GM21360 (cell line): Measurements from ENCODE around the gene ADAMTS13.
"Not testable (repeated sequence)": the region's sequence is repeated elsewhere in the genome, so short reads cannot be mapped to it uniquely, and the experiment has no call there.

Source experiments
- ATAC-seq: cut with Tn5 transposase; IDR thresholded peaks from one replicate; pipeline ENCODE4 v1.9.1; 2021; ENCODE audit warnings: mild to moderate bottlenecking, moderate library complexity; ENCODE audit not compliant: unreplicated experiment

ADAMTS13 gene

DNA sequence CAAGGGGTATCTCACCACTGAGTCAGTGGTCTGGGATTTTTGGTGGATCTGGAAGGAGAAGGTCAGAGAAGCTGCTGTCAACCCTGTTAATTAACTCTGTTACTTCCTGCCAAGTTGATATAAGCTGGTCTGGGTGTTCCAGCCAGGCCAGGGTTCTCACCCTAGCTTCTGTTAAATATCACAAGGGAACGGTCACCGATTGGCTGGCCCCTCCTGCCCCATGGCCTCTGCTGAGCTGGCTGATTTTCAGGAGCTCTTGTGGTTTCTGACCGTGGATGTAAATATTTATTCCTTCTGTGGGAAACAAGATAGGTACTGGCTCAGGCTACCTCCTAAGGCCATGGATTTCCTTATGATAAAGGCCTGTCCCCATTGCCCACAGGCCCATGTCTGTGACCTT is 1.0 kb downstream of the ADAMTS13 start:
- ATAC-seq, result no peak

DNA sequence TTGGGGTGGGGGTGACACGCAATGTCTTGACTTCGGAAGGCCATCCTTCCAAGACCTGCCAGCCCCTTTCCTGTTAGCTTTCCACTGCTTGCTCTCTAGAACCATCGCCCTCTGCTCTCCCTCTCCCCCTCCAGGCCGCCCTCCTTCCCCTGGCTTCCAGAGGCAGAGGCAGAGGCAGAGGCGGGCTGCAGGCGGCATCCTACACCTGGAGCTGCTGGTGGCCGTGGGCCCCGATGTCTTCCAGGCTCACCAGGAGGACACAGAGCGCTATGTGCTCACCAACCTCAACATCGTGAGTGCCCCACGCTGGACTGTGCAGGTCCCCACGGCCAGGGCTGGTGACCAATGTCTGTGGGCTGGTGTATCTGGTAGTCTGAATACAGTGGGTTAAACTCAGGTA is 2.0 kb downstream of the ADAMTS13 start:
- ATAC-seq, result no peak

DNA sequence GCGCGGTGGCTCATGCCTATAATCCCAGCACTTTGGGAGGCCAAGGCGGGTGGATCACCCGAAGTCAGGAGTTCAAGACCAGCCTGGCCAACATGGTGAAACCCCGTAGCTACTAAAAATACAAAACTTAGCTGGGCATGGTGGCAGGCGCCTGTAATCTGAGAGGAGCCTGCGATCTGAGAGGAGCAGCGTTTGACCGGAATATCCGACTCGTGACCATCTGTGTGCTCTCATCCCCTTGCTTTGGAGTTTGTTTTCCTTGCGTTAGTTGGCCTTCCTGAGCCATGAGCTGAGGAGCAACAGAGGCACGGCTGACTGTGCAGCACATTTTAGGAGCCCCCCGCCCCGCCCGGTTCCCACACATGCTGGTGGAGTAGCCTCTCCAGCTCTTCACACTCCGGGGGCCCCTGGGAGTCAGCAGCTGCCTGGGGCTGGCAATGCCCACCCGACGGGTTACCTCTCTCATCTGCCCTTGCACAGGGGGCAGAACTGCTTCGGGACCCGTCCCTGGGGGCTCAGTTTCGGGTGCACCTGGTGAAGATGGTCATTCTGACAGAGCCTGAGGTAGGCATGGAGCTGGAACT is 3.0 kb downstream of the ADAMTS13 start:
- no peak for ATAC-seq

DNA sequence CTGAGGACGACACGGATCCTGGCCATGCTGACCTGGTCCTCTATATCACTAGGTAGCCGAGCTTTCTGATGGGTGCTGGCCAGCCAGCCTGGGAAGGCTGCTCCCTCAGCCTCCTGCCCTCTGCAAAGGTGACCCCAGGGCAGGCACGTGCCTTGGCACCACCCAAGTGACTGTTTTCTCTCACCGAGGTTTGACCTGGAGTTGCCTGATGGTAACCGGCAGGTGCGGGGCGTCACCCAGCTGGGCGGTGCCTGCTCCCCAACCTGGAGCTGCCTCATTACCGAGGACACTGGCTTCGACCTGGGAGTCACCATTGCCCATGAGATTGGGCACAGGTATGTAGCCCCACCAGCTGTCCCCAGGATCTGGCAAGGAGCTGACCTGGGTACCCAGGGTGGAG is 3.8 kb downstream of the ADAMTS13 start:
- no peak for ATAC-seq

DNA sequence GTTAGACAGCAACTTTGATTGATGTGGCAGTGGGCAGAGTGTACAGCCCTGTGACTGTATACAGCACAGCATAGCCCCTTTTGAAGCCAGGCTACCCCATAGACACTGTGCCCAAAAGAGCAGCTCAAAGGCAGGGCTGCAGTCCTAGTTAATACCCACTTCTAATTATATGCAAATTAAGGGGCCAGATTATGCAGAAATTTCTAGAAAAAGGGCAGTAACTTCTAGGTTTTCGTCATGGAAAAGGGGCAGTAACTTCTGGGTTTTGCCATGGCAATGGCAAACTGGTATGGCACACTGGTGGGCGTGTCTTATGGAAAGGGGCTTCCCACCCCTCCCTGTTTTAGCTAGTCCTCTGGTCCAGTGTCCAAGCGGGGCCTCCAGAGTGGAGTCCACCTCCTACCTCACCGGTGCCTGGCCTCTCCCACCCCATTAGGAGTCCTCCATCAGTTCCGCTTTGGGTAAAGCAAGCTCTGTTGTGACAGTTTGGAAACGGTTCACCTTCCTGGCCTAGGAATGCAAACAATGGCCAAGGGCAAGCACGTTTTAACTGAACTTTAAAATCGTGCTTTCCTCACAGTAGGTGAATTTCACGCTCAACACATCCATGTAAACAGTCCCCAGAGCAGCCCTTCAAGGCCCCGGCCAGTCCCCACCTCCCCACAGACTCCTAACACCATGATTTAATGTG is 5.6 kb downstream of the ADAMTS13 start:
- no peak for ATAC-seq

DNA sequence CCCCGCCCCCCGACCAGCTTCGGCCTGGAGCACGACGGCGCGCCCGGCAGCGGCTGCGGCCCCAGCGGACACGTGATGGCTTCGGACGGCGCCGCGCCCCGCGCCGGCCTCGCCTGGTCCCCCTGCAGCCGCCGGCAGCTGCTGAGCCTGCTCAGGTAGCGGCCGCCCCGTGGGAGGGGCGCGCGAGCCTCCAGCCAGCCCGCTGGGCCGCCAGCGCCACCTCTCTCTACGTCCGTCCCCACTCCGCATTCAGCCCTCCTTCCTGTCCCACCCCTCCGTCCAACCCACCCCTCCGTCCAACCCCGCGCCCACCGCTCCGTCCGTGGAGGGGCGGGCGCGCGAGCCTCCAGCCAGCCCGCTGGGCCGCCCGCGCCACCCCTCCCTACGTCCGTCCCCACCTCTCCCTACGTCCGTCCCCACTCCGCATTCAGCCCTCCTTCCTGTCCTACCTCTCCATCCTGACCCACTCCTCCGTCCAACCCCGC is 6.5 kb downstream of the ADAMTS13 start:
- ATAC-seq, result no peak

DNA sequence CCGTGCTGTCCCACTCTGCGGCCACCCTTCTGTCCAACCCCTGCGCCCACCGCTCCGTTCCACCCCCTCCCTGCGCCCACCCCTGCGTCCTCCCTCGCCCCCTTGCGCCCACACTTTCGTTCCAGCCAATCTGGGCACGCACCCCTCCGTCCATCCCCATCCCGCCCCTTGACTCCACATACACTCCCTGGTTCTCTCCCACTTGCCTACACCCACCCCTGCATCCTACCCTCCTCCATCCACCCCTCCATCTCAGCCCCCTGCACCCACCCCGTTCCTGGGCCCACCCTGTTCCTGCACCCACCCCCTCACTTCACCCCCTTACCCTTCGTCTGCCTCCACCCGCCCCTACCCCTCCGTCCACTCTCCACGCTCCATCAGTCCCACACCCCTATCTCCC is 7.0 kb downstream of the ADAMTS13 start:
- ATAC-seq, result no peak

DNA sequence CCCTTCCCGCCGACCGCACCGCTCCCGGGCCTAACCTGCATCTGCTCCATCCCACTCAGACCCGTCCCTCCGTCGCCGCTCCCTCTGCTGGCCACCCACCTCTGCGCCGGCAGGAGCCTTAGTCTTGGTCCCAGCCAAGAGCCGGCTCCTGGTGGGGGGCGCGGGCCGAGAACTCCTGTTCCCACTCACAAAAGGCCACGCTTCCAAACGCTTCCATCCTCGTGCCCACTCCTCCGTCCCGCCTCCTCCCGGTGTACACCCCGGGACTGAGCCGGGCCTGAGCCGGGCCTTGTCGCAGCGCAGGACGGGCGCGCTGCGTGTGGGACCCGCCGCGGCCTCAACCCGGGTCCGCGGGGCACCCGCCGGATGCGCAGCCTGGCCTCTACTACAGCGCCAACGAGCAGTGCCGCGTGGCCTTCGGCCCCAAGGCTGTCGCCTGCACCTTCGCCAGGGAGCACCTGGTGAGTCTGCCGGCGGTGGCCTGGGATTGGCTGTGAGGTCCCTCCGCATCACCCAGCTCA is 7.5 kb downstream of the ADAMTS13 start:
- ATAC-seq, result no peak

DNA sequence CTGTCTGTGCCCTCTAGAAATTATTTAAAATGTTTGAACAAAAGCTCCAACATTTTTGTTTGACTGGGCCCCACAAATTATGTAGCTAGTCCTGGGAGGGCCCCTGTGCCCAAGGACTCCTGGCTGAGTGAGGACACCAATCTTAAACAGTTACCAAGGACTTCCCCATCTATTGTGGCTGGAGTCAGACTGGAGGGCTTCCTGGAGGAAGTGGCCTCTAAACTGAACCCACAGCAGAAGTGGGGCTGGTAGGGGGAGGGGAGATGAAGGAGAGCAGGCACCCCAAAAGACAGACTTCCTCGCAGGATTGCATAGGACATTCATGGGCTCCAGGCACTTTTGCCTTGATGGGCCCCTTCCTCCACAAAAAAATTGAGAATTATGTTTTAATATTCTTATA is 8.1 kb downstream of the ADAMTS13 start:
- no peak for ATAC-seq

DNA sequence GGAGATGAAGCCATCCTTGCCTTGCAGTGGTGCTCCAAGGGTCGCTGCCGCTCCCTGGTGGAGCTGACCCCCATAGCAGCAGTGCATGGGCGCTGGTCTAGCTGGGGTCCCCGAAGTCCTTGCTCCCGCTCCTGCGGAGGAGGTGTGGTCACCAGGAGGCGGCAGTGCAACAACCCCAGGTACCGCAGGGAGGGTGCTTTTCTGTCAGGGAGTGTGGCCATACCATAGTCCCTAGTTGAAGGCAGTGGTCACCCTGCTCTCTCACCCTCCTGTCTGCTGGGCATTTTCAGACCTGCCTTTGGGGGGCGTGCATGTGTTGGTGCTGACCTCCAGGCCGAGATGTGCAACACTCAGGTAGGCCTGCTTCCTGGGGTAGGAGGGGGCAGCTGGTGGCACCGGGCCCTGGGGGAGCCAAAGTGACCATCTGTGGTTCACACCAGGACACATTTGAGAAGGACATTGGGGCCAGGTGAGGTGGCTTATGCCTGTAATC is 11.2 kb downstream of the ADAMTS13 start:
- no peak for ATAC-seq

DNA sequence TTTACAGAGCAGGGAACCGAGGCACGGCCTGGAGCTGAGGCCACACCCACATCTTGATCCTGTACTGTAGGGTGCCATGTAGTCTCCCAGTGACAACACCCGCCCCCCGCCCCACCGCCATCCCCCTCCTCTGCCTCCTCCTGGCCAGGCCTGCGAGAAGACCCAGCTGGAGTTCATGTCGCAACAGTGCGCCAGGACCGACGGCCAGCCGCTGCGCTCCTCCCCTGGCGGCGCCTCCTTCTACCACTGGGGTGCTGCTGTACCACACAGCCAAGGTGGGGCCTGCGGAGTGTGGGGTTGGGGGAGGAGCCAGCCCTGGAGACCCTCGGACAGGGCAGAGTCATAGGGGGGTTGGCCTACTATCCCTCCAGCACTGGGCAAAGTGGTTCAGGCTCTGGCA is 14.5 kb downstream of the ADAMTS13 start:
- ATAC-seq, result no peak

DNA sequence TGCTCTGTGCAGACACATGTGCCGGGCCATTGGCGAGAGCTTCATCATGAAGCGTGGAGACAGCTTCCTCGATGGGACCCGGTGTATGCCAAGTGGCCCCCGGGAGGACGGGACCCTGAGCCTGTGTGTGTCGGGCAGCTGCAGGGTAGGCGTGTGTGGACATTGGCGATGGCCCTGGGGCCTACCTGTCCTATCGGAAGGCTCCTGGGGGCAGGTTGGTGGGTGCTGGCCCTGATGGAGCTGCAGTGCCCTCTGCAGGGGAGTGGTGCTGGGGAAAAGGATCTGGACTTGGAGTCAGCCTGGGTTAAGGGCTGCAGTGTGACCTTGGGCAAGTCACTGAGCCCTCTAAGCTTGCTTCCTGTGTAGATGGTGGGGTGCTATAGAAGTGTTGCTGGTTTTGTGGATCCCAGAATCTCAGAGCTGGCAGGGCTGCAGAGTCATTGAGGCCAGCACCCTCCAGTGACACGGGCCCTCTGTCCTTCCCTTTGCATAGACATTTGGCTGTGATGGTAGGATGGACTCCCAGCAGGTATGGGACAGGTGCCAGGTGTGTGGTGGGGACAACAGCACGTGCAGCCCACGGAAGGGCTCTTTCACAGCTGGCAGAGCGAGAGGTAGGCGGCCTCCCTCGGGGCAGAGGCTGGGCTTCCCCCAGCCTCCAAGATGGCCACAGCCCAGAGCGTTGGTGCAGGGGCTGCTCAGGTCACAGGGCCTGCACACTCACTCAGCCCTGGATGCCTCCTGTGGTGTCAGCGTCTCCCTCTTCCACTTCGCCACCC is 15.8 kb downstream of the ADAMTS13 start:
- ATAC-seq, result no peak

DNA sequence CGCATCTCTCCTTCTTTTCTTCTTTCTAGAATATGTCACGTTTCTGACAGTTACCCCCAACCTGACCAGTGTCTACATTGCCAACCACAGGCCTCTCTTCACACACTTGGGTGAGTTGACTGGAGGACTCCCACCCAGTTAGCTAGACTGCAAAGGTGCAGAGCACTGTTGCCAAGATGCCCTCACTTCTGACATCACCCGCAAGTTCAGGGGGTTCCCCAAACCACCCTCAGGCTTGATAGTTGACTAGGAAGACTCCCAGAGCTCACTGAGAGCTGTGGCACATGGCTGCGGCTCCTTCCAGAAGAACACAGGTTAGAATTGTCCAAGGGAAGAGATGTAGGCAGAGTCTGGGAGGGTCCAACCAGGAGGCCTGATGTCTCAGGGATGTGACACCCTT is 17.2 kb downstream of the ADAMTS13 start:
- no peak for ATAC-seq

DNA sequence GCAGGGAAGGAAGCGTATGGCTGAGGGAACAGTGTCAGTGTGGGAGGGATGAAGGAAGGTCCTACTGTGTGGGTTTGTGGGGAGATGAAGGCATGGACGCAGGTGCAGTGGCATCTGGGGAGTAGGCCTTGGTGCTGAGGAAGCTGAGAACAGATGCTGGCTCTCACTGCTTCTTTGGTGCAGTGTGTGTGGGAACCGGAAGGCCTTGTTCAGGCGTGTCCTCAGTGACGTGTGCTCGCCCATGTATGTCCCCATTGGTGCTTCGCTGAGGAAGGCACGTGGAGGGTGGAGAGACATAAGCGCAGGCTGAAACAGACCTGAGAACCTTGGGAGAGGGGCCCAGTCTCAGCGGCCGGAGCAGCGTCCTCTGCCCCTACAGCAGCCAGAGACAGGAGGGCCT is 18.7 kb downstream of the ADAMTS13 start:
- no peak for ATAC-seq

DNA sequence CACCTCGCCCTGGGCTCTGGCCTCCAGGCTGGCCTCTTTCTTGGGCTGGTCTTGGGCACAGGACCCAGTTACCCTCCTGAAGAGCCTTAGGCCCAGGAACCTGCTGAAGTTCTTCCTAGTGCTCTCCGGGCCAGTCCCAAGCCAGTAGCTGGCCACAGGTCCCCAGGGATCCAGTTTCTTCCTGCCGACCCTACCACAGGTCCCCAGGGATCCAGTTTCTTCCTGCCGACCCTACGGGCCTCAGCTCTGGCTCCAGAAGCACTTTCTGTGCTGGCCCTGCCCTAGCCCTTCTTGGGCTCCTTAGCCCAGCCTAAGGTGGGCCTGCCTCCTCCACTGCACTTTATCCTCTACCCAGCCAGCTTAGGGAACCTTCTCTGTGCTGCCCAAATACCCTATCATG is 19.4 kb downstream of the ADAMTS13 start:
- no peak for ATAC-seq

DNA sequence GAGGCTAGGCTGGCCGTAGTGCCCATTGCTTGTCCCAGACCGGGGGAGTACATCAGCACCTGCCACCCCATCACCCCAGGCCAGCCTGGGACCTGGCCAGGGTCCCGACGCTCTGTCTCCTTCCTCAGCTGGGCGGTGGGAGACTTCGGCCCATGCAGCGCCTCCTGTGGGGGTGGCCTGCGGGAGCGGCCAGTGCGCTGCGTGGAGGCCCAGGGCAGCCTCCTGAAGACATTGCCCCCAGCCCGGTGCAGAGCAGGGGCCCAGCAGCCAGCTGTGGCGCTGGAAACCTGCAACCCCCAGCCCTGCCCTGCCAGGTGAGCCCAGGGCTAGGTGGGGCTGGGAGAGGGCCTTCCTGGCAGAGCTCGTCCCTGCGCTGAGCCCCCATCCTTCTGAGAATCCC is 21.1 kb downstream of the ADAMTS13 start:
- no peak for ATAC-seq

DNA sequence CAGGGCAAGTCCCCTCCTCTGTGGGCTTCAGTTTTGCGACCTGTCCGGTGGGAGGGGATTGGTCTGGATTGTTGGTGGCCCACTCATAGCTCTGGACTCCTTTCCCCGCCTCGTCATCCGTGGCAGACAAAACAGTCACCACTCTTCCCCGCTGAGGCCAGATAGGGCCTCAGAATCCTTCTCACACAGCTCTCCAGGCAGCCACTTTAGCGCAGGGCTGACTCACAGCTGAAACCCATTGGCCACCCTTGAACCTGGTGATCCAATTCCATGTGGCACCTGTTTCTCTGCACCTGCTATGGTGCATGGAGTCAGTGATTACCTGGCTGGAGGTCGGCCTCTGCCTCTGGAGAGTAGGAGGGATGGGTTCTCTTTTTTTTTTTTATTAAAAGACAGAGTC is 21.8 kb downstream of the ADAMTS13 start:
- no peak for ATAC-seq

DNA sequence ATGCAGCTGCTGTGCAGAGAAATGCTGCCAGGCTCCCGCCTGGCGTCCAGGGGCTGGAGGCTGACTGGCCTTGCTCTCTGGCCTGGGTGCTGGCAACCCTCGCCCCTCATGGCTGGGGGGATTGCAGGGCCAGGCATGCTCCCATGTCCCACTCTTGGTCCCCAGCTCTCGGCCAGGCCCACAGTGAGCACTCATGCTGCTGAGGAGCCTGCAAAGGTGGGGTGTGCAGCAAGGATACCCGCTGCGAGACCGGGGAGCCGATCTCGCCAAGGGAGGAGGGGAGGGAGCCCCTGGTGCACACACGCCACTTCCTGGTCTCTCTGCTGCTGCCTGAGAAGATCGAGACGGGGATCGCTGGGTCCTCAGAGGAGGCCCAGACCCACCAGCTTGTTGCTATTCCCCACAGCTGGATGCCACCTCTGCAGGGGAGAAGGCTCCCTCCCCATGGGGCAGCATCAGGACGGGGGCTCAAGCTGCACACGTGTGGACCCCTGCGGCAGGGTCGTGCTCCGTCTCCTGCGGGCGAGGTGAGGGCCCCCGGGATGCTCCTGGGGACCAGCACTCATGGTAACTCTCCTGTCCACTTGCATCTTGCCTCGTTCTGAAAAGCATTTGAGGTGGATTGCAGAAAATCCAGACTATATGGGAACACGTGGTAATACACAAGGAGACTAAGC is 23.3 kb downstream of the ADAMTS13 start:
- no peak for ATAC-seq

DNA sequence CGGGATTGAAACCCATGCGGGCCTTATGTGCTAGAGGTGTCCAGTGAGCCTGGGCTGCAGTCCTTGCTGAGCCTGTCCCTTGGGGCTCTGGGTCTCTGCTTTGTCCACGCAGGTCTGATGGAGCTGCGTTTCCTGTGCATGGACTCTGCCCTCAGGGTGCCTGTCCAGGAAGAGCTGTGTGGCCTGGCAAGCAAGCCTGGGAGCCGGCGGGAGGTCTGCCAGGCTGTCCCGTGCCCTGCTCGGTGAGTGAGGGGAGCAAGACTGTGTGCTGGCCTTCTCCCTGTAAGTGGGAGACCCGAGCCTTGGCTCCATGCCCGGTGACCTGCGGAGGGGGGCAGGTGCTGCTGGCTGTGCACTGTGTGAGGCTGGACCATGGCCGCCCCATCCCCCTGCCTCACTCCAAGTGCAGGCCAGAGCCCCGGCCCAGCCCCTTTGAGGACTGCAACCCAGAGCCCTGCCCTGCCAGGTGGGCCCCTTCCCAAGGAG is 26.4 kb downstream of the ADAMTS13 start:
- no peak for ATAC-seq

DNA sequence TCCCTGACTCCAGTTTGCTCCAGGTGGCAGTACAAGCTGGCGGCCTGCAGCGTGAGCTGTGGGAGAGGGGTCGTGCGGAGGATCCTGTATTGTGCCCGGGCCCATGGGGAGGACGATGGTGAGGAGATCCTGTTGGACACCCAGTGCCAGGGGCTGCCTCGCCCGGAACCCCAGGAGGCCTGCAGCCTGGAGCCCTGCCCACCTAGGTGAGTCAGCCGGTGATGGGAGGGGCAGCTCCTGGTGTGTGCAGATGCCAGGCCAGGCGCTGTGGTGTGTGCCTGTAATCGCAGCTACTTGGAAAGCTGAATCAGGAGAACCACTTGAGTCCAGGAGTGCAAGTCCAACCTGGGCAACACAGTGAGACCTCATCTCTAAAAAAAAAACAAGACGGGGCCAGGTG is 27.6 kb downstream of the ADAMTS13 start:
- ATAC-seq, result no peak

DNA sequence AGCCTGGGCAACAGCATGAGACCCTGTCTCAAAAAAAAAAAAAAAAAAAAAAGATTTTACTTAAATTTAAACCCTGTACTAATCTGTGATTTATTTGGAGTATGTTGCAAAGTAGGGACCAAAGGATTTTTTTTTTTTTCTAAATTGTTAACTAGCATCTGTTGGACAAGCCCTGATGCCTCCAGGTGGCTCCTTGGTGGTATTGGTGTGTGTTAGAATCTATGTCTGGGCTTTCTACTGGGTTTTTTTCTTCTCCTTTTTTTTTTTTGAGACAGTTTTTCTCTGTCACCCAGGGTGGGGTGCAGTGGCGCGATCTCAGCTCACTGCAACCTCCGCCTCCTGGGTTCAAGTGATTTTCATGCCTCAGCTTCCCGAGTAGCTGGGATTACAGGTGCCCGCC is 29.7 kb downstream of the ADAMTS13 start:
- not testable (repeated sequence) for ATAC-seq
